ENCODE results near the gene UNC13B. TPM values are rescaled to one million over a fixed set of nuclear protein-coding genes. Genes with fewer than 3 reads are reported as not detected.
A peak's percentile ranks its signal among the peaks of the same experiment; 100 is the strongest.
"Not testable (repeated sequence)": the region's sequence is repeated elsewhere in the genome, so short reads cannot be mapped to it uniquely, and the experiment has no call there.

Gene UNC13B
- total and polyA plus RNA-seq, 2 experiments from 2014 or later, result 7.1 to 24.3 TPM

GRCh38 chr9:35162605-35163315, 951 bp downstream of the UNC13B start:
- no peak for DNase-seq (ENCODE audit: low spot score)
- no peak for TF ChIP-seq CTCF (IDR thresholded peaks at IDR 0.05; ENCODE audit: poor library complexity)
- TF ChIP-seq EZH2 (IDR thresholded peaks at IDR 0.05; ENCODE audit: borderline replicate concordance), result no peak
- no peak for TF ChIP-seq EZH2phosphoT487 (IDR thresholded peaks at IDR 0.05; ENCODE audit: low read depth, severe bottlenecking, unreplicated experiment)
- Histone ChIP-seq H3K4me2 (peak overlapping the region; percentile 83), H3K36me3 (replicated peaks; ENCODE audit: insufficient read depth, low read depth) (no peaks in the 10 kb centered on the region), H3K27me3 (no peaks in the 10 kb centered on the region), H2AFZ (peak overlapping the region; percentile 77), H3K9me3 (ENCODE audit: low read depth) (no peaks in the 10 kb centered on the region), H4K20me1 (ENCODE audit: insufficient read depth, poor library complexity, severe bottlenecking) (no peaks in the 10 kb centered on the region), H3K4me3 (peak overlapping the region; percentile 45), H3K9me2 (replicated peaks; ENCODE audit: insufficient read depth) (no peaks in the 10 kb centered on the region), H3K4me1 (ENCODE audit: insufficient read depth) (peaks cover 11% of the 10 kb centered on the region), H3K27ac (peak overlapping the region; percentile 89), H3K79me2 (peaks cover 42% of the 10 kb centered on the region)
- 16% methylated on average over 11 of the region's 11 CpGs for WGBS (ENCODE audit: low lambda C conversion rate, missing lambda C conversion rate)

GRCh38 chr9:35163413-35163812, 1.6 kb downstream of the UNC13B start:
- Histone ChIP-seq H2AFZ (no peak overlapping the region), H3K36me3 (replicated peaks; ENCODE audit: insufficient read depth, low read depth) (no peaks in the 10 kb centered on the region), H4K20me1 (ENCODE audit: insufficient read depth, poor library complexity, severe bottlenecking) (no peaks in the 10 kb centered on the region), H3K27me3 (no peaks in the 10 kb centered on the region), H3K4me1 (ENCODE audit: insufficient read depth) (peaks cover 11% of the 10 kb centered on the region), H3K27ac (peak overlapping the region; percentile 89), H3K79me2 (peaks cover 47% of the 10 kb centered on the region), H3K4me3 (no peak overlapping the region), H3K9me2 (replicated peaks; ENCODE audit: insufficient read depth) (no peaks in the 10 kb centered on the region), H3K4me2 (peak overlapping the region; percentile 83), H3K9me3 (ENCODE audit: low read depth) (no peaks in the 10 kb centered on the region)
- 79% methylated on average over 3 of the region's 3 CpGs for WGBS (ENCODE audit: low lambda C conversion rate, missing lambda C conversion rate)
- TF ChIP-seq EZH2 (IDR thresholded peaks at IDR 0.05; ENCODE audit: borderline replicate concordance) (no peak), EZH2phosphoT487 (IDR thresholded peaks at IDR 0.05; ENCODE audit: low read depth, severe bottlenecking, unreplicated experiment) (no peak), CTCF (IDR thresholded peaks at IDR 0.05; ENCODE audit: poor library complexity) (no peak)
- no peak for DNase-seq (ENCODE audit: low spot score)

DNA sequence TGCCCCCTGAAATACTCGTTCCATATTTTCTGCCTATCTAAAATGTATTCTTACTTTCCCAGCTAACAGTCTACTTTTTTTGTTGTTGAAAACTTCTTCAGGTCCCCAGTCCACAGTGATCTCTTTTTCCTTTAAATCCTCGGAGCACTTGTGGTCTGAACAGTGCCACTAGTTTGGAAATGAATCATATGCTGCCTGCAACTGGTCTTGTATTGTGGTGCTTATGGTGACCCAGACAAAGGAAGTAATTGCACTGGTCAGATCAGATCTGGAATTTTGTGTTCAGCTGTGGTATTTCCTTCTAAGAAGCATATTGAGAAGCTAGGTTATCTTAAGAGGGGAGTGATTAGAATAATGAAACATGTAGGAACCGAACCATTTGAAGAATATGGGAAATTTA, 2.9 kb downstream of the UNC13B start:
- peaks cover 11% of the 10 kb centered on the region for H3K4me1 ChIP-seq (ENCODE audit: insufficient read depth)
- no peaks in the 10 kb centered on the region for H3K9me3 ChIP-seq (ENCODE audit: low read depth)
- no peaks in the 10 kb centered on the region for H3K27me3 ChIP-seq
- H3K79me2 ChIP-seq, result peaks cover 51% of the 10 kb centered on the region
- no peaks in the 10 kb centered on the region for H4K20me1 ChIP-seq (ENCODE audit: insufficient read depth, poor library complexity, severe bottlenecking)
- TF ChIP-seq EZH2 (IDR thresholded peaks at IDR 0.05; ENCODE audit: borderline replicate concordance) (no peak), EZH2phosphoT487 (IDR thresholded peaks at IDR 0.05; ENCODE audit: low read depth, severe bottlenecking, unreplicated experiment) (no peak), CTCF (IDR thresholded peaks at IDR 0.05; ENCODE audit: poor library complexity) (no peak)
- 80% methylated on average over 3 of the region's 3 CpGs for WGBS (ENCODE audit: low lambda C conversion rate, missing lambda C conversion rate)
- no peaks in the 10 kb centered on the region for H3K36me3 ChIP-seq (replicated peaks; ENCODE audit: insufficient read depth, low read depth)
- H2AFZ ChIP-seq, result no peak overlapping the region
- H3K4me2 ChIP-seq, result no peak overlapping the region
- H3K27ac ChIP-seq, result no peak overlapping the region
- H3K4me3 ChIP-seq, result no peak overlapping the region
- no peak for DNase-seq (ENCODE audit: low spot score)
- H3K9me2 ChIP-seq (replicated peaks; ENCODE audit: insufficient read depth), result no peaks in the 10 kb centered on the region

- not testable (repeated sequence) for H3K27me3 ChIP-seq; H3K27ac ChIP-seq; H3K4me2 ChIP-seq; H3K36me3 ChIP-seq (replicated peaks; ENCODE audit: insufficient read depth, low read depth); H3K9me2 ChIP-seq (replicated peaks; ENCODE audit: insufficient read depth); H3K4me3 ChIP-seq; H4K20me1 ChIP-seq (ENCODE audit: insufficient read depth, poor library complexity, severe bottlenecking); H2AFZ ChIP-seq; DNase-seq (ENCODE audit: low spot score); H3K9me3 ChIP-seq (ENCODE audit: low read depth)
- Histone ChIP-seq H3K4me1 (ENCODE audit: insufficient read depth) (peaks cover 11% of the 10 kb centered on the region), H3K79me2 (peaks cover 59% of the 10 kb centered on the region)
- WGBS (ENCODE audit: low lambda C conversion rate, missing lambda C conversion rate), result 82% methylated on average over 1 of the region's 1 CpG
These were observed 5.6 kb downstream of the UNC13B start for GRCh38 chr9:35167429-35167828.
